ENCODE data around the gene ADSS1.

DNA sequence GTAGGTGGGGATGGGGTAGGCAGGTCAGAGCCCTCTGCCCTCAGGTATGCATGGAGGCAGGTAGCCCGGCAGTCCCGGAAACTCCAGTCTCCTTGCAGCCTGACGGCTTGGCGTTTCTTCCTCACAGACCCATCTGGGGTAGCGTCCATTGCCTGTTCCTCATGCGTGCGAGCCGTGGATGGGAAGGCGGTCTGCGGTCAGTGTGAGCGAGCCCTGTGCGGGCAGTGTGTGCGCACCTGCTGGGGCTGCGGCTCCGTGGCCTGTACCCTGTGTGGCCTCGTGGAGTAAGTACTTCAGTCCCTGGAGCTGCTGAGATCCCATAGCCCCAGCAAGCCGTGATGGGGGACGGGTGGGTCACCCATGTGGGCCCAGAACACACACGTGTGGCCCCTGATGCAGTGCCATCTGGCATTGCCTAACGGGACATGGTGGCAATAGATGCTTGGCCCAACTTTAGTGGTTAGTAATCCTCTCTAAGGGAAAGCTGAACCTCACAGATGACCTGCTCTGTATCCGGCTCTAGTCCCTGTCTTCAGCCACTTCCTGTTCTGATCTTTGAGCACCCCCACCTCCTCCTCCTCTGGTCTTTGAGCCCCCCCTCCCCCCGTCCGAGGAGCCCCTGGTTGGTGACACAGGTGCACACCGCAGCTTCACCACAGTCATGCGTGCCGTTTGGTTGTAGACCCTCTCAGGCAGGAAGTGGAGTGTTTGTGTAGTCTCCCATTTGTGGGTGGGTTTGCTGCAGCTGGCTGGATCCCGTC lies 32.6 kb downstream of the ADSS1 start:
- TF ChIP-seq CTCF (IDR thresholded peaks at IDR 0.05) (no peak), ZFX (IDR thresholded peaks at IDR 0.05; ENCODE audit: borderline replicate concordance) (no peak)
